HG03521 (cell line): ENCODE data around the gene RAB44.

Source experiments
- ATAC-seq: cut with Tn5 transposase; IDR thresholded peaks from one replicate; pipeline ENCODE4 v1.9.1; 2021; ENCODE audit warnings: mild to moderate bottlenecking, moderate library complexity; ENCODE audit not compliant: unreplicated experiment

RAB44 gene

DNA sequence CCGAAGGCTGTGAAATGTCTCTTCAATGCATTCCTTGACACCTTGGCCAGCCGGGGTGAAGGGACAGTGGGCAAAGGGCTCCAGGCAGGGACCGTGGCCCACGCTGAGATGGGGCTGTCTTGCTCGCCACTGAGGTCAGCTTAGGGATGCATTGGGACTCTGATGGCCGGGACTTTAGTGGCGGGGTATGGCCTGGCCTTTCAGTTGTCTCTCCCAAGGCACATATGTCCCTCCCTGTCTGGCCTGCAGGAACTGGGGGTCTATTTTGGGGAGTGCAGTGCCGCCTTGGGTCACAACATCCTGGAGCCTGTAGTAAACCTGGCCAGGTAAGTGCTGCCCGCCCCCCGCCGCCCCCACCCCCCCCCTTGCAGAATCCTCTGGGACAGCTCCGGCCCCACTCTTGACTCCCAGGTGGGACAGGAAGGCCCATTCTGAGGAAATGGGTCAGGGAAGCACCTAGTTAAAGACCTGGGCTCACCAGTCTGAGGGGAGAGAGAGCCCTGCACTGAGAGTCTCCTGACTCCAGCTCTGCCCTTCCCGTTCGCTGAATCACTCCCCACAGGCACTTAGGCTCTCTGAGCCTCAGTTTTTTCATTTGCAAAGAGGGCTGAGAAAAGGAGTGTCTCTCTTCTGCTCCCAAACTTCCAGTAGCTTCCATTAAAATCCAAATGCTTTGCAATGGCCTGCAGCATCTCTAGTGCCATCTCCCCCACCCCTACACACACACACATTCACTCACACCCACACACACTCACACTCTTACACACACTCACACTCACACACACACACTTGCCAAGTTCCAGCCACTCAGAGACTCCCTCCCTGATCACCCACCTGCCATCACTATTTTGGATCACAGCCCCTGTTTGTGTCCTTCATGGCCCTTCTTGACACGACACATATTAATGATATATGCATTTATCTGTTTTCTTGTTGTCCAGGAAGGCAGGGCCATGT is 33.1 kb downstream of the RAB44 start:
- no peak for ATAC-seq

DNA sequence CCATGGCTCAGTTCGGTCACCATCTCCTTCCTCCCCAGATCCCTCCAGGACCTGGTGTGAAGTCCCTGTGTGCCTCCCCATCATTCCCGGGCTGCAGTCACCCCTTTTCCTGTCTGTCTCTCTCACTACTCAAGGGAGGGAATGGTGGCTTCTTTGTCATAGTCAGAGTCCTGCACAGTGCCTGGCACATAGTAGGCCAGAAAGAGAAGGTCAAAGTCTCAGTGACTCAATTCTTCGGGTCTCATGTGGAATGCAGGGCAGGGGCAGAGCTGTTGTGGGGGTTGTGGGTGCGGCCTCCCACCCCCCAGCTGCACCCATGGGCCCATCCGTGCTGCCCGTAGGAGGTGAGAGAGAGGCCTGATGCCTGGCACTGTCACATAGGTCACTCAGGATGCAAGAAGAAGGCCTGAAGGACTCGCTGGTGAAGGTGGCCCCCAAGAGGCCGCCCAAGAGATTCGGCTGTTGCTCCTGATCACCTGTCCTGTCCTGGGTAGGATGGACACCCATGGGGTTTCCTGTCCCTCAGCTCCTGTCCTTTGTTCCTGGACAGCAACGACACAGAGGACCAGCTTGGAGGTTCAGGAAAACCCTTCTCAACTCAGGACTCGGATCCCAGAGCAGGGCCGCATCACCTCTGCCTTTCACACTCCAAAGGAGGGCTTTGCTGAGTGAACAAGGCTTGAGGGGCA is 34.1 kb downstream of the RAB44 start:
- ATAC-seq: no peak

DNA sequence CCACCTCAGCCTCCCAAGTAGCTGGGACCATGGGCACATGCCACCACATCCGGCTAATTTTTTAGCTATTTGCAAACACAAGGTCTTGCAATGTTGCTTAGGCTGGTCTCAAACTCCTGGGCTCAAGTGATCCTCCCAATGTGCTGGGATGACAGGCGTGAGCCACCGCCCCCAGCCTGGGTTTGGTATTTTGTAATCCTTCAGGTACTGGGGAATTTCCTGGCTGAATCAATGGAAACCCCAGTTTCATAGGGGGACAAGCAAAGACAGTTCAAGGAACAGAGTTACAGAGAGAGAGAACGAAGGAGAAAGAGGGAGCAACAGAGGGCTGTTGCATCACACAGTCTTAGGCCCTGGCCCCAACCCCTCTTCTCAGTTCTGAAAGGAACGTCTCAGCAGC is 35.7 kb downstream of the RAB44 start:
- no peak for ATAC-seq

DNA sequence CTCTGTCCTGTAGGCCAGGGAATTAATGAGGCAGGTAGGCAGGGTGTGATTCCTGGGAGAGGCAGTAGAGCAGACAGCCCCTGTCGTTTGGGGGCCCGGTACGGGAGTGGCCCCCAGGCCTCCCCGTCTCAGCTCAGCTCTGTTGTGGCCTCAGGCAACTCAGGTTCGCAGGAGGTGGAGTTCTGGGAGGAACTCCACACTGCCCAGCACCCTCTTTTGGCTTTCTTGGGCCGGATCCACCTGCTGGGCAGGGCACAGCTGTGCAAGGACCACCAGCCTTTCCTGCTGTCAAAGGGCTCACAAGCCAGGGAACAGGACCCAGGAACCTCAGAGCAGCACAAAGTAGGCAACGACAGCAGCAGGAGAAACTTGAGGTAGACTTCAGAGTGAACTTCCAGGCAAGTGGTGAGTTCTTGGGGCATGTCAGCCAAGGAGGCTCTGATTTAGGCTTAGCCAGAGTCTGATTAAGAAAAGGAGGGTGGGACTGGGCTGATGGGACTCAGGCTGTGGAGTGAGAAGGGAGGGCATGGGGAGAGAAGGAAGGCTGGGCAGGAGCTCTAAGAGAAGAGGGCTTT is 36.9 kb downstream of the RAB44 start:
- no peak for ATAC-seq

DNA sequence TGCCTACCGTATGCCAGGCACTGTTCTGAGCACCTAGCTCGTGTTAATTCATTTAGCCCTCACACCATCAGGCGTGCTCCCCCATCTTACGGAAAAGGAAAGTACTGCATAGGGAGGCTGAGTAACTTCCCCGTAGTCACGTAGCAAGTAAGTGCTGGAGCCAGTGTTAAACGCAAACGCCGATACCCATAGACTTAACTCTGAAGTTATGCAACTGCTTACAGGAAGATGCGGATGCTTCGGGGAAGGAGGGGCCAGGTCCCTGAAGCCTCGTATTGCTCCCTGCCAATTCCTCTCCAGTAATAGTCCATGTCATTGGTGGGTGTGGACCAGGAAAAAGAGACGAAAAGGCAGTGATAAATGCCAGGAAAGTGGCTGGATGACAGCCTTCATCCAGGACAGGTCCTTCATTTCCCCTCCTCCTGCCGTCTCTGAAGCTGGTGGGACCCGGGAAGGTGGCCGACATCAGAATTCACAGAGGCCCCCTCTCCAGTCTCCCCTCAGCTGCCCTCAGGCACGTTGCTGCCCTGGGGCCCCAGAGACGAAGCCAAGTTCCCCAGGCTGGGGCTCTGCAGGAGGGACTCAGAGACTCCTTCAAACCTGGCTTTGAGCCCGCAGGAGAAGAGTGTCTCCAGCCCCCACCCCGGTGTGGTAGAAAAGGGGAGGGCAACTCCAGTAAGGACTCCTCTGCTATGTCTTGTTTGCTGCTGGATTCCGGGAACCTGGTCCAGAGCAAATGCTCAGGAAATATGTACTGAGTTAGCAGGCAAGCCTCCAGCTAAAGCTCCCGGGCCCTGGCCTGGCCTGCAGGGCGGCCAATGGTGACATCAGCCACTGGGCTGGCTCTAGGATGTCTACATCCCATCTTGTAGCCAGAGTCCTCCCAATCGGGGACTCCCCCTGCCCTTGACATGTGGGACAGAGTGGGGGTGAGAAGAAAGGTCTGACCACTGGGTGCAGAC is 37.8 kb downstream of the RAB44 start:
- ATAC-seq: no peak

DNA sequence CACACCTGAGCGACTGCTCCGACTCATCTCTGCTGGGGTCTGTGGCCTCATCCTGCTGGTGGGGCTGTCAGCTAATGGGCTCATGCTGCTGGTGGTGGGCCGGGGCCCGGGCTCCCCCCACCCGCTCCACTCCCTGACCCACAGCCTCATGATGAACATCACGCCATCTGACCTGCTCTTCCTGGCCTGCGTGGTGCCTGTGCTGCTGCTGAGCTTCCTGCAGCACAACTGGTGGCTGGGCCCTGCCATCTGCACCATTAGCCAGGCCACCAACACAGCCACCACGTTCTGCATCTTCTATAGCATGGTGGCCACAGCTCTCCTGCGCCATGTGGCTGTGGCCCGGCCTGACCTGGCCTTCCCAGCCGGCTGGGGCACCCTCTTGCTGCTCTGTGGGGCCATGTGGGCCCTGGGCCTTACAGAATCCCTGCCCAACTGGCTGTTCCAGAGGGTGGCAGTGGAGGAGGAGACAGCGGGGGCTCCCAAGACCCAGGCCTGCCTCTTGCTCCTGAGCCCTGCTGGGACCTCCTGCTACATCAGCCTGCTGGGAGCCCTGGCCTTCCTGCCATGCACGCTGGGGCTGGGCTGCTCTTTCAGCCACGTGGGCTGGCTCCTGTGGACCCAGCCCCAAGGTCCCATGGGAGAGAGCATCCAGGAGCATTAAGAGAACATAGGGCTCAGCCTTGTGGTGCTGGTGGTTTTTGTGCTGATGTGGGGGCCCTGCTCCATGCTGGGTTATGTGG is 39.6 kb downstream of the RAB44 start:
- no peak for ATAC-seq

DNA sequence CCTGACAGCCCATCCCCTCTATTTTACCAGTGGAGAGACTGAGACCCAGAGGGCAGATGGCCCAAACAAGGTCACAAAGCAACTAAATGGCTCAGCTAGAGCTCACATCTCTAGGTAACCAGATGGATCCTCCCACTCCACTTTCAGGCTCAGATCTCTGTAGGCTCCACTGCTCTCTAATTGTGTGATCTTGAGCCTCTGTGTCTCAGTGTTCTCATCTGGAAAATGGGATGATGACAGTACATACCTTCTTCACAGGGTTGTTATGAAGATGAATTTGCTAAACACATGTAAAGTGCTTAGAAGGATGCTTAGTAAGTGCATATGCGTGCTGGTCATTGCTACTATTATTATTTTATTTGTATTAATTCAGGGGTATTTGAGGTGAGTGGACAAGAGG is 40.5 kb downstream of the RAB44 start:
- no peak for ATAC-seq

DNA sequence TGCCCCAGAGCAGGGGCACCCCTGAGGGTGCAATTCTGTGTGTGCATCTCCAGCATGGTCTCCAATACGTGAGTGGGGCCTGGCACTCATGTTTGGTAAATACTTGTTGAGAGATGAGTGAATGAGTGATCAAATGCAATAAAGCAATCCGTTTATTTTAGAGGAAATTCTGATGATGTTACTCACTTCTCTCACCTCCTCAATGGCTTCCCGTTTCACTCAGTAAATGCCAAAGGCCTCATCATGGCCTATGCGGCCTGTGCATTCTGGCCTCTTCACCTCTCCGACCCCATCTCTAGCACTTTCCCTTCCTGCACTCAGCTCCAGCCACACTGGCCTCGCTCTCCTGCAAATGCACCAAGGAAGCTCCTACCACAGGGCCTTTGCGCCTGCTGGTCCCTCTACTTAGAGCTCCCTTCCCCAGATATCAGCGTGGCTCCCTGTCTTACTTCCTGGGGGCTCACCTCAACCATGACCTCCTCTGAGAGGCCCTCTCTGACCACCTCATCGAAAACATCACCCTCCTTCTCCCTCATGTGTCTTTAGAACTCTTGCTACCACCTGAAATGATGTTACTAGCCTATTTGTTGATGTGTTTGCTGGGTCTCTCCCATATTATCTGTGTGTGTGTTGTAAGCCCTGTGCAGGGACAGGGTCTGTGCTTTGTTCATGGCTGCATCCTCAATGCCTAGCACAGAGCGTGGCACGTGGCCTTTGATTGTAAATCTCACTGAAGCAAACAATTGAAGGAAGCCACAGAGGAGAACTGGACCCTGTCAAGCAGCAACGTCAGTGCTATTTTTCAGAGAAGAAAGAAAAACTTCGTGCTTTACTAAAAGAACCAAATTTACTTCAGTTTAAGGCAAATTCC is 42.6 kb downstream of the RAB44 start:
- ATAC-seq: no peak

DNA sequence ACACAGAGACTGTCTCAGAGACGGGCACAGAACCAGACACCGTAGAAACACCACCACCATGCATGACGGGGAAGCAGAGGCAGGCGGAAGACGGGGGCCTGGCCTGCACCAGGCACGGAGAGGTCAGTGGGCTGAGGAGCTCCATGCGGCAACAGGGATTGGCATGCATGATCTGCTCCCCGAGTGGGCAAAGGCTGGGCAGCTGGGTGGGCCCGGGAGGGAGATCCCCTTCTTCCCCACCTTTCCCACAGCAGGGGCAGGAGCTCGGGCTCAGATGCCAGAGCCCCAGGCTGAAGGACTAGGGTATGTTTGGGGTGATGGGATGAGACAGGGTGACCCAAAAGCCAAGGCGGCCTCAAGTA is 43.2 kb downstream of the RAB44 start:
- ATAC-seq: no peak

DNA sequence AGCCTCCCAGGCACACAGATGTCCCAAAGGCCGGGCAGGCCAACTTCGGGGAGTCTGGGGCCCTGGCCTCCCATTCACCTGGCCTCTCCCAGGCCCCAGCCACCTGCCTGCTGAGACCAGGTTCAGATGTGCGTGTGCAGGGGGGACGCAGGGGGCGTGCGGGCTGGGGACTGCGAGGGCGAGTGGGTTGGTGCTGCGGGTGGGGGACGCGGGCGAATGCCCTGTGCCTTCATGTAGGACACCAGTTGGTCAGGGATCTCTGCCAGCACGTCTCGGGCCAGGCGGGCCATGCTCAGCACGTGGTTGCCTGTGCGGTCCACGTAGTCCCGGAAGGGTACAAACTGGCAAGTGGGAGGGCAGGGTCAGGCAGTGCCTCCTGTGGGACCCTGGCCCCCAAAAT is 44.5 kb downstream of the RAB44 start:
- no peak for ATAC-seq

DNA sequence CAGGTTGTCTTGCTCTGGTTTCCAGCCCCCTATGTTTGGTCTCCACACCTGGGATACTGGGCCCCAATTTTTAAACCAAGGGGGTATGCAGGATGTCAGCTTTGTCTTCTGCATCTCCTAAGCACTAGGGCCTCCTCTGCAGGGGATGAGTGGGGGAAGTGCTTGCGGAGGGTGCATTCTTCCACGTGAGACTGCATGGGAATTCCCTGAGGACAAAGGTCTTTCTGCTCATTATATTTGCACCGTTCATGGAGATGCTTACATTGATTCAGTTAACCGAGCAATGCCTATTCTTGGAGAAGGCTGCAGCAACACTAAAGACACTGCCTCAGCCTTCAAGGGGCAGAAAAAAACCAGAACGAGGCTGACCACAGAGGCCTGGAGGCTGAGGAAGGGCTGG is 45.4 kb downstream of the RAB44 start:
- no peak for ATAC-seq

DNA sequence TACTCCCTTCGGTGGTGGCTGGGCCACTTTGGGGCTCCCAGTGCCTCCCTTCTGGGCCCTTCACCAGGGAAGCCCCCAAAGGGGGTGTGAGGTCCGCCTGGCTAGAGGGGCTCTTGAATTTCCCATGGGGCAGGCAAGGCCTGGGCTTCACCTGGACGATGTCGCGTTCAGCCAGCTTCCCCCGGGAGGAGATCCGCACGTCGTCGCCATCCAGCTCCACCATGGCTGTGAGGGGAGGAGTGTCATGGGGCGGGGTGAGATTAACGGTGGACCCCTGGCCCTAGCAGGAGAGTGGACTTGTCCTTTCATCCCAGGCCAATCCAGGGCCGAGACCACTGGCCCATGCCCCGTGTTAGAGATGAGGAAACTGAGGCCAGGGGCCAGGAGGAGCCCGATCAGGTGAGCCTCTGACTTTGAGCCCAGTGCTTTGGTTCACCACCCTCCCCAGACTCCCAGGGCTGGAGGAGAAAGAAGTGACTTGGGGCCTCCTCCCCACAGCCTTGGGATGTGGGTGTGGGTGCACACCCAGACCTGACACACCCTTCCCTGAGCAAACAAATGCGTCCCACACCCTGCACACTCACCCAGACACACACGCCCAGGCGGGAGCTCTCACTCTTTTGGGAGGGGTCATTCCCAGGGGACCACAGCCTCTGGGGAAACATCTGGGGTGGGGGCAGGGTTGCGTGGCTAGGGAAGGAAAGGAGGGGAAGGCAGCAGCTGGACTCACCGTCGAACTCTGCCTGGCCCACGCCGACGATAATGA is 46.1 kb downstream of the RAB44 start:
- no peak for ATAC-seq

DNA sequence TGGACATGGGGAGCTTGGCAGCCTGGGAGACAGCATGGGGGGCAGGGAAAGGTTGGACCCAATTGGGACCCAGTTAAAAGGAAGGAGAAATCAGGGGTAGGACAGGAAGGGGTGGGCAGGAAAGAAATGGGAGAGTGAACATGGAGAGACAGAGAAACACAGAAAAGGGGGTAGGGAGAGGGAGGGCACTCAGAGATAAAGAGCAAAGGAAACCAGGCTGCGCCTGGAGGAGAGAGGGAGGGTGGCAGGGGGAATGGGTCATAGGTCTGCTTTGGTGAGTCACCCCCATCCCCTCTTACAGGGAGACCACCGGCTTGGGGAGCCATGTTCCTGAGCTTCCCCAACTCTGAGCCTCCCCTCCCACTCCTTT is 46.7 kb downstream of the RAB44 start:
- no peak for ATAC-seq

DNA sequence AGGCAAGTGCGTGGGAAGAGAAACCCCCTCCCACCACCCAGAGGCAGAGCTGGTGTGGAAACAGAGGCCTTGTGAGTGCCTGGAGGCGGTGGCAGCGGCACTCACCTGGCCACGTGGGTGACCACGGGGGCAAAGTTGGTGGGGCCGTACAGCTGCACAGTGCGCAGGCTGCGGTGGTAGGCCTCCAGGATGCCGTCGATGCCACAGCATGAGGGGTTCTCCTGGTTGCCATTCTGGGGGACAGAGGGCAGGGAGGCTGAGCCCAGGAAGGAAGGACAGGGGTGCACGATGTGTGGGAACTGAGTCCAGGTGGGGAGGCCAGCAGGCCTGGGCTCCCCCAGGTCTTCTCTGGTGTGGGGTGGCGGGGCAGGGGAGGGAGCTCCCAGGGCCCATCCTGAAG is 47.7 kb downstream of the RAB44 start:
- ATAC-seq: no peak

DNA sequence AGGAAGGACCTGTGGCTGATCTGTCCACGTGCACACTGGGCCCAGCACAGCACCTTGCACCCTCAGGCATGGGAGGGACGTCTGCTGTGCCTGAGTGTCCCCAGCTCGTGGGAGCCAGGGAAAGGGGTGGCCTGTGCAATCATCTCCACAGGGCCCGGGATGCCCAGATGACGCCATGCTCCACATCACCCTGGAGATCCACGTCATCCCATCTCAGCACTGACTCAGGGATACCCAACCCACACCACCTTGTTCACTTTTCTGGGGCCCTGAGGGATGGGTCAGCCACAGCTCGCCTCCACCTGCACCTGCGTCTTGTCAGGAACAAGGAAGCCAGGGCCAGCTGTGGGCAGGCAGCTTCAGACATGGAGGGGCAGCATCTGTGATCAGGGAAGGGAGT is 48.2 kb downstream of the RAB44 start:
- ATAC-seq: no peak

DNA sequence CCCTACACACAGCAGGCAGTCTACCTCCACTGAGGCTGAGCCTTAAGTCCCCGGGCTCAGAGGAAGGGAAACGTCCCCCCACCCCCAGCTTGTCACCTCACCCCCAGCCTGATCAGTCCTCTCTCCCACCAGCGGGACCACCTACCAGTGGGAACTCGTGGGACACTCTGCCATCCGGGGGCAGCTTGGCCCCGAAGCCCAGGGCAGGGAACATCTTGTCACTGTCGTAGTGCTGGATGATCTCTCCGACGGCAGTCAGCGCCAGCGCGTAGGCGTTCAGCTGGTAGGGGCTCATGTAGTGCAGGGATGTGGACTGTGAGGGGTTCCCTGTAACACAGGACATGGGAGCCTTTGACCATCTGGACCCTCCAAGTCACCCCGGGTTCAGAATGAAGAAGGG is 48.6 kb downstream of the RAB44 start:
- no peak for ATAC-seq

DNA sequence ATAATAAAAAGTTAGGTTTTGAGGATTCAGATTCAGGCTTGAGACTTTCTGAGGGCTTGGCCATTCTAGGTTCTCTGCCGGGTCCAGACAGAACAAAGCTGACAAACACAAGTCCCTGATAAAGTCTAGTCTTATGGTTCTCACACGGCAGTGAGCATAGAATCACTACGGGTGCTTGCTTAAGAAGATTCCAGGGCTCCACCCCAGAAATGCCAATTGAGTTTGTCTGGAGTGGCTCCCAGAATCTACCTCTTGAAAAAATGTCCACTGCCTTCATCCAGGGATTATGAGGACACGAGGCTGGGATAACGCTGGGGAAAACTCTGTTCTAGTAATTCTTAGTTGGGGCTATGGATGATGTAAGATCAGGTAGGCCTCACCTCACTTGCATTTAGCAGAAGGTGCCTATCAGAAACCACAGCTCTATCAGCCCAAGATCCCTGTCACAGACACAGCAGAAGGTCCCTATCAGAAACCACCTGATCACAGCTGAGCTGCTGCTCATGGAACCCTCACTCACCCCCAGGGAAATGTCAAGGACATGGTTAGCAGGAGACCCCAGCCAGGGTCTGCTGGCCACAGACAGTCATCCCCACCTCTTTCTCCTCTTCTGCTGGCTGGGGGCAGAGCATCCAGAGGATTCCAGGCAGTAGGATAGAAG is 52.3 kb downstream of the RAB44 start:
- ATAC-seq: no peak

DNA sequence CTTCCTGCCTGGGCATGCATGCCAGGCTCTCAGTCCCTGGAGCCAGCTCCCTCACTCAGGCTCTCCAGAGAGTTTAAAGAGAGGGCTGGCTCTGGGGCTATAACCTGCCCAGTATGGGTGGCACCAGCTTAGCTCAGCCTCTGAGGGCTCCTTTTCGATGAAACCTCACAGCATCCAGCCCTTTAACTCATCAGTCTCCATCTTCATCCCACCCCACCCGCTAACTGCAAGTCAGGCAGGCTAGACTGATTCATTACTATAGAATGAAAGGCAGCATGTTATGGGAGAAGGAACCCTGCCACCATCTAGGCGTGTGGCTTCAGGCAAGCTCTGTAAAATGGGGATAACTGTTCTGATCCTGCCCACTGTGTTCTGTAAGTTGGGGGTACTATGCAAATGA is 53.5 kb downstream of the RAB44 start:
- no peak for ATAC-seq
